A673 (cell line): Measurements from ENCODE around the gene COA3.
"Not testable (repeated sequence)": the region's sequence is repeated elsewhere in the genome, so short reads cannot be mapped to it uniquely, and the experiment has no call there.

Experiments used
- CTCF ChIP-seq: fragments of 300-800, 200-600 bp; sonication (generic); conservative IDR thresholded peaks from 2 replicates; pipeline ENCODE4 v1.5.1; 2017; ENCODE audit warnings: low read depth, mild to moderate bottlenecking, antibody characterized with exemption, low read length, moderate library complexity, mixed read lengths
- EZH2 ChIP-seq: fragments of 200-600 bp; sonication (generic); IDR thresholded peaks from 2 replicates; pipeline ENCODE4 v1.6.1; 2017; ENCODE audit warnings: borderline replicate concordance, low read depth, mild to moderate bottlenecking, mixed read lengths, antibody characterized with exemption, low read length; ENCODE audit not compliant: poor library complexity, severe bottlenecking

GRCh38 chr17:42768006-42768405, 30.5 kb downstream of the COA3 start:
- TF ChIP-seq CTCF, EZH2: not testable (repeated sequence)
